HL-60/S4 (cell line): ENCODE measurements around the gene RAI1.

Experiments
- in situ Hi-C: fragments of 300-500 bp; cut with MboI; formaldehyde crosslinking; loops from 2 replicates; pipeline ENCODE4 v1.14.3; 2022; ENCODE audit warnings: low sequenced_read_pairs

RAI1 gene

GRCh38 chr17:17712268-17712924, 31.1 kb downstream of the RAI1 start:
- in situ Hi-C loops: no loop called here

GRCh38 chr17:17713839-17714238, 32.6 kb downstream of the RAI1 start:
- in situ Hi-C loops: no loop called here

- in situ Hi-C loops: no loop called here
Observed at GRCh38 chr17:17714261-17714866, 33.1 kb downstream of the RAI1 start.

GRCh38 chr17:17714879-17715278, 33.6 kb downstream of the RAI1 start:
- in situ Hi-C loops: no loop called here

GRCh38 chr17:17716837-17717523, 35.7 kb downstream of the RAI1 start:
- in situ Hi-C loops: no loop called here

GRCh38 chr17:17718251-17718650, 37.0 kb downstream of the RAI1 start:
- in situ Hi-C loops: no loop called here

GRCh38 chr17:17719199-17719940, 38.1 kb downstream of the RAI1 start:
- in situ Hi-C loops: no loop called here

GRCh38 chr17:17719966-17720543, 38.8 kb downstream of the RAI1 start:
- in situ Hi-C loops: no loop called here

GRCh38 chr17:17721140-17721668, 39.9 kb downstream of the RAI1 start:
- in situ Hi-C loops: no loop called here

GRCh38 chr17:17722081-17722905, 41.0 kb downstream of the RAI1 start:
- in situ Hi-C loops: no loop called here

- in situ Hi-C loops: no loop called here
Observed at GRCh38 chr17:17722906-17723353, 41.7 kb downstream of the RAI1 start.

GRCh38 chr17:17723354-17724261, 42.4 kb downstream of the RAI1 start:
- in situ Hi-C loops: no loop called here

- in situ Hi-C loops: no loop called here
Observed at GRCh38 chr17:17724307-17725010, 43.2 kb downstream of the RAI1 start.

GRCh38 chr17:17725011-17725751, 43.9 kb downstream of the RAI1 start:
- in situ Hi-C loops: no loop called here

GRCh38 chr17:17725752-17726457, 44.6 kb downstream of the RAI1 start:
- in situ Hi-C loops: no loop called here

- in situ Hi-C loops: no loop called here
Observed at GRCh38 chr17:17726458-17727060, 45.3 kb downstream of the RAI1 start.
